HG02588 (cell line): ENCODE measurements around the gene CBARP.
"Not testable (repeated sequence)": the region's sequence is repeated elsewhere in the genome, so short reads cannot be mapped to it uniquely, and the experiment has no call there.

Source experiments
- ATAC-seq: cut with Tn5 transposase; IDR thresholded peaks from one replicate; pipeline ENCODE4 v1.9.1; 2021; ENCODE audit warnings: mild to moderate bottlenecking, moderate library complexity; ENCODE audit not compliant: unreplicated experiment

Gene CBARP

DNA sequence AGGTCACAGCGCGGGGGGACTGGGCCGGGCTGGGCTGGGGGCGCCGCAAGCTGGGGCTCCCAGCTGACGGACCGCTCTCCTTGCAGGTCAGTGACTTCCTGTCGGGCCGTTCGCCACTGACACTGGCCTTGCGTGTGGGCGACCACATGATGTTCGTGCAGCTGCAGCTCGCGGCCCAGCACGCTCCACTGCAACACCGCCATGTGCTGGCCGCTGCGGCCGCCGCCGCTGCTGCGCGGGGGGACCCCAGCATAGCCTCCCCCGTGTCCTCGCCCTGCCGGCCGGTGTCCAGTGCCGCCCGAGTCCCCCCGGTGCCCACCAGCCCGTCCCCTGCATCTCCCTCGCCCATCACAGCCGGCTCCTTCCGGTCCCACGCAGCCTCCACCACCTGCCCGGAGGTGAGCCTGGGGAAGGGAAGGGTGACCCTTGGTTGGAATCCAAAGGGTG is 16.3 kb upstream of the CBARP start:
- no peak for ATAC-seq

GRCh38 chr19:1253514-1254080 is 15.8 kb upstream of the CBARP start:
- ATAC-seq, result no peak

DNA sequence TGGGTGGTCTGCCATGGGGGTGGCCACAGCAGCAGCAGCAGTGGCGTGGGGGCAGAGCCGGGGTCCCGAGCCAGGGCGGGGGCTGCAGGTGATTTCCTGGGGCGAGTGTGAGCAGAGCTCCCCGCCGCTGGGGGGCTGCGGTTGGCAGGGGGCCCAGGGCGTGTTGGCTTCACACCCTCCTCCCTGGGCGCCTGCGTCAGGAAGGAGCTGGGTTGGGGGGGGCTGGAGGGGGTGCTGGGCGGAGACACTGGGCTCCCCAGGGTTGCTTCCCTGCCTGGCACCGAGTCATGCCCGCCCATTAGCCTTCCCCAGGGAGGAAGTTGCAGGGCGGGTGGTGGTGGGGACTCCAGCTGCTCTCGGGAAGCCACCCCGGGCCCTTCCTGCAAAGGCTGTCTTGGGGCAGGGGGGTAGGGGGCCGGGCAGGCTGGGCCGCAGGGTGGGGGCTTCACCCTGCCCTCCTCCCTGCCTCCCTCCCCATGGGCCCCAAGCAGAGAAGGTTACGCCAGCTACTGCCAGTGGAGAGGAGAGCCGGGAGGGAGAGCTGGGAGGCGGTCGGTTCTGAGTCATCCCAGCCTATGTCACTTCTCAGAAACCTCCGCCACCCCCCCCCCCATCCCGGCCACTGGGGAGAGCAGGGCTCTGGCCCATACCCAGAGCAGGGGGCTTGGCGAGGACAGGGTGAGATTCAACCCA is 15.2 kb upstream of the CBARP start:
- no peak for ATAC-seq

DNA sequence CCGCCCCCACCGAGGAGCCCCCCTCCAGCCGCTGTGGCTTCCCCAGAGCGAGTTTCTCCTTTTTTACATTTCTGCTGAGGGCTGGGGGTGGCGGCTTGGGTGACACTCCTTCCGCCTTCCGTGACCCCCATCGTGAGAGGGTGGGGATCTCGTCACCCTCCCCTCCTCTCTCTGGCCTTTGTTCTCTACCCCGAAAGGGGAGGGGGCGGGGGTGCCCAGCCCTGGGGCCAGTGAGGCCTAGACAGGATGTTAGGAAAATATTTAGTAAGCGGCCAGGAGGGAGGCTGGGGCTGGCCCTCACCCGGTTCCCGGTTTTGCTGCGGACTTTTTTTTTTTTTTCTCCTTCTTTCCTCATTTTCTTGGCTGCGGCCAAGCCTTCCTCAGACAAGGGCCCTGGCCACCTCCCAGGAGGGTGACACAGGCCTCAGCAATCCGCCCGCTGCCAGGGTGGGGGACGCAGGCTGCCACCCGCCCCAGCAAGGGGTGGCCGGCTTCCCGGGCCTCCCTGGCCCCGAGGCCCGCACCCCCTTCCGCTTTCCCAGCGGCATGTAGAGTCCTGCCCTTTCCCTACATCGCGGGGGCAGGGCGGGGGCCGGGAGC is 14.5 kb upstream of the CBARP start:
- no peak for ATAC-seq

GRCh38 chr19:1251330-1252220 is 13.8 kb upstream of the CBARP start:
- no peak for ATAC-seq

GRCh38 chr19:1250437-1251260 is 12.8 kb upstream of the CBARP start:
- ATAC-seq, result no peak

DNA sequence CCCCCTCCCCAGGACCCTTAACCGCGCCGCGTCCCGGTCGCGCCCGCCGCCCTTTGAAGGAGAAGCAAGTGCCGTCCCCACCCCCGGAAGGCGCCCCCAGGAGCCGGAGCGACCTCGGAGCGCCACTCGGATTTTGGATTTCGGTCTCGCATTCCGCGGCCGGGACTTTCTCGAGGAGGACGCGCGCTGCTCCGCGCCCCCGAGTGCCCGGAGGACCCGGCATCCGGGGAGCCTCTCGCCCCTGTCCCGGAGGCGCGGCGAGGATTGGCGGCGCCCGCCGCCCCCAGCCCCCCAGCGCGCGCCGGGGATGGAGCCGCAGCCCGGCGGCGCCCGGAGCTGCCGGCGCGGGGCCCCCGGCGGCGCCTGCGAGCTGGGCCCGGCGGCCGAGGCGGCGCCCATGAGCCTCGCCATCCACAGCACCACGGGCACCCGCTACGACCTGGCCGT is 12.2 kb upstream of the CBARP start:
- ATAC-seq, result no peak

DNA sequence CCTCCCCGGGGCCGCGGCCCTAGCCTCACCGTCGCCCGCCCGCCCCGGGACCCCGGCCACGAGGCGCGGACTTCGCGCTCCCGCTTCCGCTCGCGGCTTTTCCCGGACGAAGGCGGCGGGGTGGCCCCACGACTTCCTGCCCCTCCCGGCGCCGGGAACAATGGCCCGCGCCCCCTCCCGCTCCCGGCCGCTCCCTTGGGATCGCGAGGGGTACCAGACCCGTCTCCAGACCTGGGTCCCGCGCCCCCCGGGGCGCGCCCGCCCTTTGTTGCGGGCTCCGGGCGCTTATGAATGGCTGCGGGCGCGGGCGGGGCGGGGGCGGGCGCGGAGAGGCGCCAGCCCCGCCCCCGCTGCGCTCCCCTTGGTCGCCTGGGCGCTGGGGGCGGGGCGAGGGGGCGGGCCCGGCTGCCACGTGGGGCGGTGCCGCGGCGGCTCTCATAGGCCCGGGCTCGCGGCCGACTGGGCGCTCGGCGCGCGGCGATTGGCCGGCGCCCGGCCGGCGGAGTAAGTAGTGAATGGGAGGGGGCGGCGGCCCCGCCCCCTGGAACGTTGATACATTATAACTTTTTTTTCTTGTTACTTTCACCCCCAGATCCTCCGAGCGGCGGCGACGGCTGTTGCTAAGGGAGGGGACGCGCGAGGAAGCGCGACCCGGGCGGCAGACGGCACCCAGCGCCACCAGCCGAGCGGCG is 11.6 kb upstream of the CBARP start:
- ATAC-seq, result peak; percentile 42

DNA sequence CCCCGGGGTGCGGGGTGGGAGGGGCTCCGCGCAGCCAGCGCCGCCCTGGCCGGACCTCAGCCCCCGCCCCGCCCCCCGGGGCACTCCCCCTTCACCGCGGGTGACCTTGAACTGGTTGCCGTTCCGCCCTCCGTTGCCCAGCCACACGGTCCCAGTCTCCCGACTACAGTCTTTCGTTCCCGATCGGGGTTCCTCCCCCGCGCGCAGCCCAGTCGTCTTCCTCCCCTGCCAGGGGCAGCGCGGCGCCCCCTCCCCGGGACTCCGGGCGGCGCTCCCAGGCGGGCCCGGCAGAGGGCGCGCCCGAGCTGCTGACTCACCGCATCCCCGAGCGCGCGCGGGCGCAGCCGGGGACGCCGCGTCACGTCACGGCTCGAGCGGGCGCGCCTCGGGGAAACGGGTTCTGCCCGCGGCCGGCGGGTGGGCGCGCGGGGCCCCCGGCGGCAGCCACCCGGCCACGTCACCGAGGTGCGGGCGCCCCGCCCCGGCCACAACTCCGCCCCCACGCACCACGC is 11.0 kb upstream of the CBARP start:
- ATAC-seq, result peak; percentile 29

DNA sequence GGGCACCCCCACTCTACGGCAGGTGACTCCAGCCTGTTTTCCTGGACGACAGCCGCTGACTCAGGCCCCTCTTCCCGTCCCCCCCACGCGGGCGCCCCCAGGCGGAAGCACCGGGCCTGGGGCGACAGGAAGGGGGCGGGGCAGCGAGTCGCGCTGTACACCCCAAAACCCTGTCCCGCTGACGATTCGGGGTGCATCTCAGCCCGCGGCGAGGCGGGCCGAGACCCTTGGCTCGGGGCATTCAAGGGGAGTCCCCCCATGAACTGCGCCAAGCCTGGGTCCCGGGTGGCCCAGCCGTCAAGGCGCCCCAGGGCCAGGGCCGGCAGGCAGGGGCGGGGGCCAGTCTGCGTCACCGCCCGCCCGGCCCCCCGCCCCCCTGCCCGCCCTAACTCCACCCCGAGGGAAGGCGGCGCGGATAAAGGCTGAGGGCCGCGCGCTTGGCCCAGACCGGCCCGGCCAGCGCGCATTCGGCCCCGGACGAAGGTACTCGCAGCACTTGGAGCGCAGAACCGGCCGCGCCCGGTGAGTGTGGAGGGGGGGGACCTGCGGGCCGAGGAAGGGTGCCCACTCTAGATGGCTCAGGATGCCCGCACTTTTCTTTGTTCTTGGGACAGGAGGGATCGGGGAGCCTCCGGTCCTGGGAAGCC is 10.5 kb upstream of the CBARP start, which contains the start of gene MIDN:
MIDN (plus strand) TSS at position 445 of the 647 bp plus-strand sequence. CDS start 1,714 bp downstream, outside the sequence.
- peak; percentile 7 for ATAC-seq

GRCh38 chr19:1247748-1248138 is 9.9 kb upstream of the CBARP start:
- ATAC-seq, result no peak

GRCh38 chr19:1246265-1247087 is 8.7 kb upstream of the CBARP start:
- not testable (repeated sequence) for ATAC-seq

- no peak for ATAC-seq
Measured at GRCh38 chr19:1245494-1246264, 7.9 kb upstream of the CBARP start.

- no peak for ATAC-seq
Measured at GRCh38 chr19:1244693-1245451, 7.1 kb upstream of the CBARP start.

DNA sequence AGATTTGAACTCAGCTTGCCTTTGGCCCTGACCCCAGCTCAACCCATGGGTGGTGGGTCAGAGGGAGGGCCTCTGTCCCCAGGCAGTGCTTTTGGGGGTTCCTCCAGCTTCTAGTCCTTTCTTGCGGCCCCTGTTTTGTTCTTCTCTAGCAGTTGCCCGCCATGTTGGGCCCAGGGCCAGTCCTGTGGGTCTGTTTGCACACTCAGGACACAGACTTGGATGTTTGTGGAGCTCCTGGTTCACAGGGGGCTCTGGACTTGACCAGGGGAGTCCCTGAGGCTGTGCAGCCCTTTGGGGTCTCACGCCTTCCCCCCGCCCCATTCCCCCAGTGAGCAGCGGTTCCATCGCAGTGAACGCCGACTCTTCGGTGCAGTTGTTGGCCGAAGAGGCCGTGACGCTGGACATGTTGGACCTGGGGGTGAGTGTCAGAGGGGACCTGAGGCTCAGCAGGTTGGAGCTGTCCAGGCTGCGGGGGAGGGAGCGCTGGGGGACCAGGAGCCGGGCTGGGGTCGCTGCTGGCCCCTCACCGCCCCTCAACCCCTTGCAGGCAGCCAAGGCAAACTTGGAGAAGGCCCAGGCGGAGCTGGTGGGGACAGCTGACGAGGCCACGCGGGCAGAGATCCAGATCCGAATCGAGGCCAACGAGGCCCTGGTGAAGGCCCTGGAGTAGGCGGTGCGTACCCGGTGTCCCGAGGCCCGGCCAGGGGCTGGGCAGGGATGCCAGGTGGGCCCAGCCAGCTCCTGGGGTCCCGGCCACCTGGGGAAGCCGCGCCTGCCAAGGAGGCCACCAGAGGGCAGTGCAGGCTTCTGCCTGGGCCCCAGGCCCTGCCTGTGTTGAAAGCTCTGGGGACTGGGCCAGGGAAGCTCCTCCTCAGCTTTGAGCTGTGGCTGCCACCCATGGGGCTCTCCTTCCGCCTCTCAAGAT is 6.2 kb upstream of the CBARP start:
- no peak for ATAC-seq
